Myocyte (in vitro differentiated cells): ENCODE measurements around the gene IGFBP6. TPM values are rescaled to one million over a fixed set of nuclear protein-coding genes. Genes with fewer than 3 reads are reported as not detected.
"Not testable (repeated sequence)": the region's sequence is repeated elsewhere in the genome, so short reads cannot be mapped to it uniquely, and the experiment has no call there.

Experiments
- DNase-seq: peaks from one replicate; pipeline ENCODE4 v3.0.0-alpha.2; 2012; ENCODE audit warnings: low read depth
- total RNA-seq: library from RNA; depleted of rRNA; stranded (reverse); fragments of >200 nt; gene quantifications from 2 replicates; pipeline ENCODE4 v1.2.3, GENCODE V29; 2014

The IGFBP6 gene
- total RNA-seq, 1 donor from 2014 or later, result 49.8 TPM

- no peak for DNase-seq
These were observed 27.7 kb upstream of the IGFBP6 start for GRCh38 chr12:53069621-53070410.

DNA sequence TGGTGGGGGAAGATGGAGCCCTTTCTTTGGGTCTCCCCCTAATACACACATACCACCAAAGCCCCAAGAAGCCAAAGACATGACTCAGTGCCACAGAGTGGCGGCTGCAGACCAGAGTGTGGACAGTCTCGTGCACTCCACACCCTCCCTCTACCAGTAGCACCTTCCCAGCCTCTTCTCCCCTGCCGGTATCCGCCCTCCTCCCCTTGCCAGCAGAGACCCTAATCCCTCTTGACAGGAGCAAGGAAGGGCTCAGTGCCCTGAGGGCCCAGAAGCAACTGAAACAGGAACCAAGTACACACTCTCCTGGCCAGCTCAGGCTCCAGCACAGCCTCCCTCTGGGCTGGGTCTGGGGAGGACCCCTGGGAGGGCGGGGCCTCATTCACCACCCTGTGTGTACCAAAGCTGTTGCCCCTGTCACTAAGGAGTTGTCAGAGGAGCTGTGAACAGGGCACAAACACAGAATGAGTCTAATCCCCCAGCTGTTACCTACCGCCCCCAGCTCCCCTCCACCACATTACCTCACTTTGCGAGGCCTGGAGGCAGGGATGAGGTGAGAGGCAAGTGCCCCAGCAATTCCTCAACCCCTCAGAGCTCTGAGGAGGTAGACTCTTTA is 26.5 kb upstream of the IGFBP6 start:
- peak; percentile 53 for DNase-seq

GRCh38 chr12:53071591-53072551 is 25.6 kb upstream of the IGFBP6 start:
- DNase-seq, result no peak

DNA sequence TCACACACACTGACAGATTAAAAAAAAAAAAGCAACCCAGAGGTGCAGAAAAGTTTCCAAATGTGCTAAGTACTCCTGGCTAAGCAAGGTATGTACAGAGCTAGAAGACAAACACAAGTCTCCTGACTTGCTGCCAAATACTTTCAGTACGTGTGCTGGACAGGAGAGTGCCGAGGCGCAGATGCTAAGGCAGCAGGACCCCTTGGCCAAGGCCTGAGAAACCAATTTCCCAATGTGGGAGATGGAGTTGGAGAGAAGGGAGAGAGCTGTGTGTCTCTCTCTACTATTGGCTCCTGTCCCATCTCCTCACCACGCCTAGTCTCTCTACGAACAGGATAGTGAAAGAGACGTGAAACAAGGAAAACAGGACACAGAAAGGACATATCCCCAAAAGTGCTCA is 23.6 kb upstream of the IGFBP6 start:
- DNase-seq, result no peak

DNA sequence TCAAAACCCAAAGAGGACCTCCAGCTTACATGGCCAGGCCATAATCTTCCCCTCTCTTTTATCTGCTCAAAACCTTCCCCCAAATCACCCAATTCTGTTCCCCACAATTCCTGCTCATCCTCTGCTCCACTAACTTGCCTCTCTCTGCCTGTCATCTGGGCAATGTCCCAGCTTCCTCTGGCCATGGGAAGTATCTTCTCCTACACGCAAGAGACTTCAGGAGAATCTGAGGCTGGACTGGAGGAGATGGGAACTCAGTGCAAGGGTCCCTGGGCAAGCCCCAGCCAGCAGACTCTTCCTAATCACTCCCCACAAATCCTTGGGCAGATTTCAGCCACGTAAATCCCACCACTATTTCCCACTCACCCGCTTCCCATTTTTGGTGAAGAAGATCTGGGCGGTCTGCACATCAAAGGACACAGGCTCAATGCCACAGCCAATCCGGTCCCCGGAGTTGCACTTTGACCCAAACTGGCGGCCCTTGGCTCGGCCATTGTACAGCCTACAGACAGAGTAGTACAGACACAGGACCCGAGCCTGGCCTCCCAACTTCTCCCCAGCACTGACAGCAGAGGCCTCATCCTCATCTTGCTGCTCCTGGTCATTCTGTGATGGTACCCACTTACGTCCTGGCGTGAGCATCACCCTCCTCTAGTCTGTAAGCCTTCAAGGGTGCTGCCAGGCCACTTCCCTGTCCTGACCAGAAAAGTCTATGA is 23.0 kb upstream of the IGFBP6 start:
- DNase-seq, result no peak

DNA sequence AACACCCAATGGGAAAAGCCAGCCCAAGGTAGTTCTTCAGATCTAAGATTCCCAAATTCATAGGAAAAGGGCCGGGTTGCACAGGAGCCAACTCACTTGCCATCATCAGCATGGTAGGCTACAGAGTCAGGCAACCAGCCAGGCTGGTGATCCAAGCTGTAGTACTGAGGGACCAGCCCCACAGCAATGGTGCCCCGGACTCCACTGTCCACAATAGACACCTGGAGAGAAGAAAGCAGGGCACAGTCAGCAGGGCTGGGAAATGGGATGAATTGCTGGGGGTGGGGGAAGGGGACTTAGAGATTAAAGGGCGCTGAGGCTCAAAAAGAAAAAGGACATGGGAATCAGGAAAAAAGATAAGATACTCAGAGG is 22.5 kb upstream of the IGFBP6 start:
- DNase-seq, result no peak

DNA sequence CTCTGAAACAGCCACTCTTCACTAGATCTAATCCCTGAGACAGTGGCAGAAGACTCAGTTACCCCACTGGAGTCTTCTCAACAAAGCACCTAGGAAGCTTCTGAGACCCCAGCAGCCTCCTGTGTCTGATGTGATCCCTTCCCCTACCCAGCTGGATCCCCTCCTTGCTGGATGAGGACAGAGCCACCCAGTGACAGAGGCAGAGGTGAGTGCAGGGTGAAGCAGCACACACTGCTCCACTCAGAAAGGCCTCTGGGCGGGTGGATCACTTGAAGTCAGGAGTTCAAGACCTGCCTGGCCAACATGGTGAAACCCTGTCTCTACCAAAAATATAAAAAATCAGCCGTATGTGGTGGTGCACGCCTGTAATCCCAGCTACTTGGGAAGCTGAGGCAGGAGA is 21.0 kb upstream of the IGFBP6 start:
- no peak for DNase-seq

GRCh38 chr12:53077030-53077429 is 20.4 kb upstream of the IGFBP6 start:
- DNase-seq, result no peak

- no peak for DNase-seq
These were observed 18.8 kb upstream of the IGFBP6 start for GRCh38 chr12:53078425-53079225.

GRCh38 chr12:53079226-53080117 is 18.0 kb upstream of the IGFBP6 start, which contains the start of gene SPRYD3:
TSS of gene SPRYD3 (minus strand) at chr12:53079390. CDS start at chr12:53079333, 57 bp downstream.
- DNase-seq, result peak; percentile 98

DNA sequence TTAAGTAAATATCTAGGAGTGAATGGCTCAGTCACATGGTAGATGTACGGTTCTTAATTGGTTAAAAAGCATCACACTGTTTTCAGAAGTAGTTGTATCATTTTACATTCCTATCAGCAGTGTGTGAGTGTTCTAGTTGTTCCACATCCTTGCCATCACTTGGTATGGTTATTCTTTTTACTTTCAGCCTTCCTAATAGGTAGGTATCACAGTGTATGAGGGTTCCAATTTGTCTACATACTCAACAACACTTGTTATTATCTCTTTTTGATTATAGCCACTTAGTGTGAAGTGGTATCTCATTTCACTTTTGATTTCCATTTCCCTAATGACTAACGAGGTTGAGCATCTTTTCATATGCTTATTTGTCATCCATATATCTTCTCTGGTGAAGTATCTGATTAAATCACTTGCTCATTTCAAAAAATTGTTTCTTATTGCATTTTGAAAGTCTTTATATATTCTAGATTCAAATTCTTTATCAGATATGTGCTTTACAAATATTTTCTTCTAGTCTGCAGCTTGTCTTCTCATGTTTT is 14.8 kb upstream of the IGFBP6 start:
- DNase-seq, result no peak

GRCh38 chr12:53086361-53086760 is 11.1 kb upstream of the IGFBP6 start:
- no peak for DNase-seq

- DNase-seq, result no peak
These were observed 7.4 kb upstream of the IGFBP6 start for GRCh38 chr12:53090105-53090504.

DNA sequence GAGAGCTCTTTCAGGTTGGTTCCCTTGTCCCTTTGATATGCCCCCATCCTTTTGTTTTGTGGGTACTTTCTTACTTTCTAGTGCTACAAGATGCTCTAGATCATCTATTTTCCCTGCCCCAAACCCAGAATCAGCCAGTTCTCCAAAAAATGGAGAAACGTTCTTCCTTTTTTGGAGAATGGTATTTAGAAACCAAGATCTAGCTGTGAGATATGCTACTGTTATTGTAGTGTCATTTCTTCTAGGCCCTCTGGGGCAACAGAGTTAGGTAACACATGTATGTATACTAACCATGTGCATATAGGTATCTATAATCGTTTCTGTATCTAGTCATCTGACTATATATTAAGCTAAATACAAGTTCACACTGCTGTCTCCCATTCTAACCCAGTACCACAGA is 6.9 kb upstream of the IGFBP6 start:
- no peak for DNase-seq

- DNase-seq, result no peak
These were observed 5.7 kb upstream of the IGFBP6 start for GRCh38 chr12:53091756-53092155.

DNA sequence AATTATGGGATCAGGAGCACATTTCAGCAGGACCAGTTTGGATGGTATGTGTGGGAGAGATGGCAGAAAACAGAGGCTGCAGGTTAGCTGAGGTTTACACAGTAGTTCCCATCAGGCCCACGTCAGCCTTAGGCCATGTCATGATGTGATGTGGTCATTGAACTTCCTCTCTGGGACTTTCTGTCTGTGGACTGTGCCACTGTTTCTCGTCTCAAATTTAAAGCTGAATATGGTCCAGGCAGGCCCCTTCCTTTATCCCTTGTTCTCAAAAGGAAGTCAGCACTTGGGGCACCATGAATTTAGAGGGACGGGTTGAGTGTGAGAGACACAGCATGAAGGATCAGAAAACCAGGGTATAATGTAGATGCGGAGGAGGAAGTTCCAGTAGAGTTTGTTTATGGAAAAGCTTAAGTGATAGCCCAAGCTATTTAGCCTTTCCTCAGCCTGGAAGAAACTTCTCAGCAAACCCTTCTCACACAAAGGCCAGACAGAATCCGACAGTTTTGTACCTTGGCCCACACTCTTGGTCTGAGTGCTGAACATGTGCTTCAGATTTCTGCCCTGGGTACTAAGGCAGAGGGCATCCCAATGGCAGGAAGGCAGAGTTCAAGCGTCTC is 3.6 kb upstream of the IGFBP6 start:
- DNase-seq, result no peak

GRCh38 chr12:53094394-53094787 is 3.1 kb upstream of the IGFBP6 start:
- DNase-seq, result no peak

DNA sequence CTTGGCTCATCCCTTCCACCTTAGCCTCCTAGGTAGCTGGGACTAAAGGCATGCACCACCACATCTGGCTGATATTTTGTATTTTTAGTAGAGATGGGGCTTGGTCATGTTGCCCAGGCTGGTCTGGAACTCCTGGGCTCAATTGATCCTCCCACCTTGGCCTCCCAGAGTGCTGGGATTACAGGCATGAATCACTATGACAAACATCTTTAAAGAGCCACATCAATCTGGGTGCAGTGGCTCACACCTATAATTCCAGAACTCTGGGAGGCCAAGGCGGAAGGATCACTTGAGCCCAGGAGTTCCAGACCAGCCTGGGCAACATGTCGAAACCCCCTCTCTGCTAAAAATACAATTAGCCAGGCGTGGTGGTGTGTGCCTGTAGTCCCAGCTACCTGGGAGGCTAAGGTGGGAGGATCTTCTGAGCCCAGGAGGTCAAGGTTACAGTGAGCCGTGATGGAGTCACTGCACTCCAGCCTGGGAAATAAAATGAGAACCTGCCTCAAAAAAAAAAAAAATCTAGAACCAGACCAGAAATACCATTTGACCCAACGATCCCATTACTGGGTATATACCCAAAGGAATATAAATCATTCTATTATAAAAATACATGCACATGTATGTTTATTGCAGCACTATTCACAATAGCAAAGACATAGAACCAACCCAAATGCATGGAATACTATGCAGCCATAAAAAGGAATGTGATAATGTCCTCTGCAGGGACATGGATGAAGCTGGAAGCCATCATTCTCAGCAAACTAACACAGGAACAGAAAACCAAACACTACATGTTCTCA is 2.5 kb upstream of the IGFBP6 start:
- DNase-seq, result not testable (repeated sequence)
